GM18526 (cell line): Measurements from ENCODE around the gene GRHL1.

ENCODE experiments used
- POLR2A ChIP-seq: IDR thresholded peaks from 3 replicates; pipeline ENCODE4 v1.6.1; 2011; ENCODE audit not compliant: insufficient read length; ENCODE audit errors: extremely low read depth

Gene GRHL1

GRCh38 chr2:9944330-9944758 lies 7.1 kb upstream of the GRHL1 start:
- no peak for TF ChIP-seq POLR2A

- TF ChIP-seq POLR2A = no peak
Observed at GRCh38 chr2:9945596-9945995, 5.9 kb upstream of the GRHL1 start.

GRCh38 chr2:9946076-9946475 lies 5.4 kb upstream of the GRHL1 start:
- no peak for TF ChIP-seq POLR2A

GRCh38 chr2:9946818-9947217 lies 4.7 kb upstream of the GRHL1 start:
- no peak for TF ChIP-seq POLR2A

- no peak for TF ChIP-seq POLR2A
Observed at GRCh38 chr2:9948721-9949120, 2.8 kb upstream of the GRHL1 start.

GRCh38 chr2:9949239-9949991 lies 2.1 kb upstream of the GRHL1 start:
- no peak for TF ChIP-seq POLR2A

GRCh38 chr2:9949992-9950520 lies 1.4 kb upstream of the GRHL1 start:
- no peak for TF ChIP-seq POLR2A

- no peak for TF ChIP-seq POLR2A
Observed at GRCh38 chr2:9950521-9951271, 797 bp upstream of the GRHL1 start.

- TF ChIP-seq POLR2A = no peak
Observed at GRCh38 chr2:9951272-9951521, 296 bp upstream of the GRHL1 start.

GRCh38 chr2:9952286-9952737 lies 819 bp downstream of the GRHL1 start:
- no peak for TF ChIP-seq POLR2A

- no peak for TF ChIP-seq POLR2A
Observed at GRCh38 chr2:9952856-9953503, 1.5 kb downstream of the GRHL1 start.

- TF ChIP-seq POLR2A = no peak
Observed at GRCh38 chr2:9954136-9954535, 2.6 kb downstream of the GRHL1 start.

GRCh38 chr2:9958057-9958456 lies 6.6 kb downstream of the GRHL1 start:
- TF ChIP-seq POLR2A = no peak

GRCh38 chr2:9959262-9959661 lies 7.8 kb downstream of the GRHL1 start:
- no peak for TF ChIP-seq POLR2A

GRCh38 chr2:9961013-9961412 lies 9.5 kb downstream of the GRHL1 start:
- TF ChIP-seq POLR2A = no peak

- TF ChIP-seq POLR2A = no peak
Observed at GRCh38 chr2:9964334-9964980, 13.0 kb downstream of the GRHL1 start.
